GM19324 (cell line): ENCODE measurements around the gene SLC25A36.
"Not testable (repeated sequence)": the region's sequence is repeated elsewhere in the genome, so short reads cannot be mapped to it uniquely, and the experiment has no call there.

Source experiments
- ATAC-seq: cut with Tn5 transposase; IDR thresholded peaks from one replicate; pipeline ENCODE4 v1.9.1; 2021; ENCODE audit warnings: mild to moderate bottlenecking, moderate library complexity; ENCODE audit not compliant: unreplicated experiment, low FRiP score

SLC25A36 gene

GRCh38 chr3:140980663-140981062, 39.0 kb downstream of the SLC25A36 start:
- ATAC-seq: no peak

- not testable (repeated sequence) for ATAC-seq
Measured at GRCh38 chr3:140987792-140988191, 46.2 kb downstream of the SLC25A36 start.

DNA sequence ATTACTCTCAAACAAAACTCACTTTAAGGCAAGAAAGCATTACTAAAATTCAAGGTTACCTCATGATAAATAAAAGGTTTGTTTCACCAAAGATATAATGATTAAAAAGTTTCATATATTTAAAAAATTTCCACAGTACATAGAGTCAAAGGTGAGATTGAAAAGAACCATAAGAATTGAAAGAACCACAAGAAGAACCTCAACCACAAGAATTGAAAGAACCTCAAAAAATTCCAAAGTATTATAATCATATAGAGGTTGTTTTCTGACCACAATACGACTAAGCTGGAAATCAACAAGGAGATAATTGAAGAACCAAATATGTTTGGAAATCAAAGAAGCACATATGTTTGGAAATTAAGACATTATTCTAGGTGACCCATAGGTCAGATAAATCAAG, 52.7 kb downstream of the SLC25A36 start:
- ATAC-seq: no peak

DNA sequence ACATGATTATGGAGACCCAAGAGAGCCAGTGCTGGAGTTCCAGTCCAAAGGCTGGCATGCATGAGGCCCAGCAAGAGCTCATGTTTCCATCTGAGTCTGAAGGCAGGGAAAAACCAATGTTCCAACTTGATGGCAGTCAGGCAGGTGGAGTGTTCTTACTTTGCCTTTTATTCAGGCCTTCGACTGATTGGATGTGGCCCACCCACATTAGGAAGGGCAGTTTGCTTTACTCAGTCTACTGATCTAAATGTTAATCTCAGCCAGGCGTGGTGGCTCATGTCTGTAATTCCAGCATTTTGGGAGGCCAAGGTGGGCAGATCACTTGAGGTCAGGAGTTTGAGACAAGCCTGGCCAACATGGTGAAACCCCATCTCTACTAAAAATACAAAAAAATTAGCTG, 53.2 kb downstream of the SLC25A36 start:
- ATAC-seq: not testable (repeated sequence)

DNA sequence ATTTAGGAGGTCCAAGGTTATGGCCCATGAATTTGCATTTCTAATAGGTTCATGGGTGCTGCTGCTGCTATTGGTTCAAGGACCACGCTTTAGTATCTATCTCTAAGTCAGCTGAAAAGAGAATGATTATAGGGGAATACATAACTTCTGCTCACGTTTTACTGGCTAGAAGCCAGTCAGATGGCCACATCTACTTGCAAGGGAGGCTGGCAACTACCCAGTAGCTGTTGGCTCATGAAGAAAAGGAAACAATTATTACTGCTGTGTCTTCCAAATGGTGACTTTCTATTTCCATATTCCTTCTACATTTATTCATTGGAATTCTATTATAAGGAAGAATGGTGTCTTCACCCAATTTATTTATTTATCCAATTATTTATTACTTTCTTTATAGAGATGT, 54.2 kb downstream of the SLC25A36 start:
- ATAC-seq: no peak

GRCh38 chr3:141000027-141000663, 58.5 kb downstream of the SLC25A36 start:
- ATAC-seq: peak; percentile 62

GRCh38 chr3:141000686-141001085, 59.0 kb downstream of the SLC25A36 start:
- no peak for ATAC-seq

DNA sequence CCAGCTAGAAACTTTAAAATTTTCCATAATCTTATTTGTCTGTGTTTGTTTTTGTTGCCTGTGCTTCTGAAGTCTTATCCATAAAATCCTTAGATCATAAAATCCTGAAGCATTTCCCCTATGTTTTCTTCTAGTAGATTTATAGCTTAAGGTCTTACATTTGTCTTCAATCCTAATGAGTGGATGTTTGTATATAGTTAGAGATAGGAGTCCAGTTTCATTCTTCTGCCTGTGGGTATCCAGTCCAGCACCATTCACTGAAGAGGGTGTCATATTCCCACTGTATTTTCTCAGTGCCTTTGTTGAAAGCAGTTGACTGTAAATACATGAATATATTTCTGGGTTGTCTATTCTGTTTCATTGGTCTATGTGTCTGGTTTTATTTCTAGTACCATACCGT, 64.7 kb downstream of the SLC25A36 start:
- no peak for ATAC-seq

DNA sequence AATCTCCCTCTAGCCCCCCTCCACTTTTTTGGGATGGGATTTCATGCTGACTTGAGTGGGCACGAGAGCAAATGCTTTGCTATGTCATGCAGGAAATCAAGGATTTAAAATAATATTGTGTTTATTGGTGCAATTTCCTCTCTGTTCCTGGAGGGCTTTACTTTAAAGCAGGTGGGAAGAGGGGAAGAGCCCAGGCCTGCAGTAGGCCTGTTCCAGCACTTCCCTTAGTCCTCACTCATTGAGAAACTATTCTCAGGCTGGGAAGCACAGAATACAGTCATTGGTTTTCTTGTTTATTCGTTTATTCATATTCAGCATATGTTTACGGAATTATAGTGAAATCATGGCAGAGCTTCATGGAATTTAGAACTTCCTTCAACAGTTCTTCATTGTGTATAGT, 67.9 kb downstream of the SLC25A36 start:
- ATAC-seq: no peak

- ATAC-seq: no peak
Measured at GRCh38 chr3:141011232-141011996, 69.8 kb downstream of the SLC25A36 start.

- no peak for ATAC-seq
Measured at GRCh38 chr3:141011997-141012262, 70.3 kb downstream of the SLC25A36 start.

DNA sequence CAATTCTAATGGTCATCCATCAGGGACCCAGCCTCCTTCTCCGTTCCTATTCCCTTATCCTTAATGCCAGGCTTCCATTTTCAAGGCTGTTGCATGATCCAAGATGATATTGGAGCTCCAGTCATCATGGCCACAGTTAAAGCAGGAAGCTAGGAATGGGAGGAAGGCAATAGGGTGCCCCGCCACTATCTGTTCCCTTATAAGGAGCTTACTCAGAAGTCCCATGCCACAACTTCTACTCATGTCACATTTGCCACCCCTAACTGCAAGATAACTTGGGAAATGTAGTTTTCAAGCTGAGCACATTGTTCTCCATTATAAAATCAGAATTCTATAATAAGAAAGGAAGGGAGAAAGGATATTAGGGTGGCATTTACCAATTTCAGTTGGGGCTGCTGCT, 70.9 kb downstream of the SLC25A36 start:
- ATAC-seq: no peak

- no peak for ATAC-seq
Measured at GRCh38 chr3:141015481-141015880, 73.8 kb downstream of the SLC25A36 start.

DNA sequence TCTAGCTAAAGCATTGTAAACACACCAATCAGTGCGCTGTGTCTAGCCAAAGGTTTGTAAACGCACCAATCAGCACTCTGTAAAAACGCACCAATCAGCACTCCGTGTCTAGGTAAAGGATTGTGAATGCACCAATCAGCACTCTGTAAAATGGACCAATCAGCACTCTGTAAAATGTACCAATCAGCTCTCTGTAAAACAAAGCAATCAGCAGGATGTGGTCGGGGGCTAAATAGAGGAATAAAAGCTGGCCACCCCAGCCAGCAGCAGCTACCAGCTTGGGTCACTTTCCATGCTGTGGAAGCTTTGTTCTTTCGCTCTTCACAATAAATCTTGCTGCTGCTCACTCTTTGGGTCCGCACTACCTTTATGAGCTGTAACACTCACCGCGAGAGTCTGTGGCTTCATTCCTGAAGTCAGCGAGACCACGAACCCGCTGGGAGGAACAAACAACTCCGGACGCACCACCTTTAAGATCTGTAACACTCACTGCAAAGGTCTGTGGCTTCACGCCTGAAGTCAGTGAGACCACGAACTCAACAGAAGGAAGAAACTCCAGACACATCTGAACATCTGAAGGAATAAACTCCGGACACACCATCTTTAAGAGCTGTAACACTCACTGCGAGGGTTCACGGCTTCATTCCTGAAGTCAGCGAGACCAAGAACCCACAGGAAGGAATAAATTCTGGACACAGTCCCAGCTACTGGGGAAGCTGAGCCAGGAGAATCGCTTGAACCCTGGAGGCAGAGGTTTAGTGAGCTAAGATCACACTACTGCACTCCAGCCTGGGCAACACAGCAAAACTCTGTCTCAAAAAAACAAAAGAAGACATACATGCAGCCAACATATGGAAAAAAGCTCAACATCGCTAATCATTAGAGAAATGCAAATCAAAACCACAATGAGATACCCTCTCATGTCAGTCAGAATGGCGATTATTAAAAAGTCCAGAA, 76.0 kb downstream of the SLC25A36 start:
- ATAC-seq: not testable (repeated sequence)

- no peak for ATAC-seq
Measured at GRCh38 chr3:141019244-141019643, 77.6 kb downstream of the SLC25A36 start.

DNA sequence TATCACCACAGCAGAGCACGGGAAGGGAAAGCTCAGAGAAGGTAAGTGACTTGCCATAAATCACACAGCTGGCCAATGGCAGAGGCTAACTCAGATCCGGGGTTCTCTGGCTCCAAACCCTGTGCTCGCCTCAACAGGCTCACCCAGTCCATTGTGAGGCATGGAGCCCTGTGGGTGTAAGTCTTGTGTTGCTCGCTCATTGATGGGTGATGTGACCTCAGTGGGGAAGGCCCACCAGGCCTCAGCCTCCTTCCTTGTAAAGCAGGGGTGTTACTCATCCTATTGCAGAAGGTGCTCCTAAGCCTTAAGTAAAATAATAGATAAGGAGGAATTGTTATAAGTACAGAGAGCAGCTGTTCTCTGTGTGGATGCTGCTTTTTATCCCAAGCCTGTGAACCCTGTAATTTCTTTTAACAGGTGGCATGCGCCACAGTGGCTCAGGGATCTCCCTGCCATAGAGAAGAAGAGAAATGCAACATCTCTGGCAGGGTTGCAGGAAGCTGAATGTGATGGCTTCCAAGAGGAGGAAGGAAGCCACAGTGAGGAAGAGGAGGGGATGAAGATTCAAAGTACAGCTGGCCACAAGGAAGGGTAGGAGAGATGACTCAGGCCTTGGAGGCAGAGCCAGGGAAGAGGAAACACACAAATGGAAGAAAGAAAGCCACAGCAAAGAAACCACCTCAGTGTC, 78.7 kb downstream of the SLC25A36 start:
- ATAC-seq: no peak

DNA sequence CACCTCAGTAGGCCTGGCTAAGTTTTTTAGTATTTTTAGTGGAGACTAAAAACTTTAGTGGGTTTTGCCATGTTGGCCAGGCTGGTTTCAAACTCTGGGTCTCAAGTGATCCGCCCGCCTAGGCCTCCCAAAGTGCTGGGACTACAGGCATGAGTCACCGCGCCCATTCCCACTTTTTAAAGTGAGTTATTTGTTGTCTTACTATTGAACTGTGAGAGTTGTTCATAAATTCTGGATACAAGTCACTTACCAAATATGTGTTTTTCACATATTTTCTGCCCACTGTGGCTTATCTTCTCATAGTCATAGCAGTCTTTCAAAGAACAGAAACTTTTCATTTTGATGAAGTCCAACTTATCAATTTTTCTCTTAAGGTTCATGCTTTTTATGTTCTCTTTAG, 79.6 kb downstream of the SLC25A36 start:
- no peak for ATAC-seq
